Vagina (tissue), 2 donors: Measurements from ENCODE around the gene NAA10.

Experiments
- CTCF ChIP-seq, 3 experiments: fragments of 450-650 bp in 2 of 3; fragments of 200-600 bp in 1 of 3; sonication (generic) in 1 of 3; IDR thresholded peaks; one replicate each; pipeline ENCODE4 v1.5.1; 2017 to 2019; ENCODE audit warnings: antibody characterized with exemption in 3 of 3, mild to moderate bottlenecking in 2 of 3, moderate library complexity in 2 of 3
- POLR2A ChIP-seq, 2 donors: fragments of 450-650 bp; IDR thresholded peaks; one replicate each; pipeline ENCODE4 v1.6.1; 2017; ENCODE audit warnings: antibody characterized with exemption in 2 of 2, mild to moderate bottlenecking in 2 of 2, moderate library complexity in 2 of 2

- no peak for TF ChIP-seq POLR2A (IDR thresholded peaks at IDR 0.05)
- no peak for TF ChIP-seq CTCF (IDR thresholded peaks at IDR 0.05)
Observed at GRCh38 chrX:153951683-153952372, 17.0 kb upstream of the NAA10 start.
